ENCODE results near the gene KCNQ5. TPM values are rescaled to one million over a fixed set of nuclear protein-coding genes. Genes with fewer than 3 reads are reported as not detected.

Gene KCNQ5
- total and polyA plus RNA-seq, 10 of the 15 experiments (the other 5 are each of a cell fraction or from before 2014, with no cell fraction given) = 0.60 to 16.2 (median 3.2) TPM

GRCh38 chr6:73011945-73012344 is 390.1 kb downstream of the KCNQ5 start:
- 93% methylated on average over 3 of the region's 3 CpGs for WGBS (ENCODE audit: insufficient coverage, insufficient replicate concordance, low lambda C conversion rate, missing lambda C conversion rate)
- H3K36me3 ChIP-seq (ENCODE audit: control insufficient read depth in 2 of 2, insufficient read depth in 2 of 2, low read length in 1 of 2) = no peaks in the 10 kb centered on the region; a peak in 1 of 4 replicates
- H3K79me2 ChIP-seq (ENCODE audit: control insufficient read depth, insufficient read depth, low read length) = no peaks in the 10 kb centered on the region
- no peaks in the 10 kb centered on the region for H3K4me1 ChIP-seq (ENCODE audit: control insufficient read depth, insufficient read depth, low read length)
- ChIA-PET SMC1A (ENCODE audit: uncharacterized antibody, unreplicated experiment) (no interaction called here), RAD21 (ENCODE audit: unreplicated experiment) (no interaction called here), POLR2A (no interaction called here), CTCF (no interaction called here)
- DNase-seq (ENCODE audit: low read depth, low spot score) (no peak), FAIRE-seq (no peak), ATAC-seq (no peak)
- no peak overlapping the region for H3K4me3 ChIP-seq
- H4K20me1 ChIP-seq (ENCODE audit: control insufficient read depth, insufficient read depth) = no peaks in the 10 kb centered on the region
- no TSS peak for BruUV-seq (replicated peaks)
- intact Hi-C loops (cut with micrococcal nuclease; ENCODE audit: unreplicated experiment) (no loop called here), in situ Hi-C loops (cut with MboI) (no loop called here)
- TF ChIP-seq ZSCAN29 (IDR thresholded peaks at IDR 0.05) (no peak), CTCF (IDR thresholded peaks at IDR 0.05 in 2 of 3, conservative IDR thresholded peaks at IDR 0.05 in 1 of 3; ENCODE audit: control insufficient read depth in 2 of 3, extremely low read depth in 1 of 3, insufficient read depth in 1 of 3, low read depth in 3 of 3, low read length in 3 of 3) (no peak), ZNF207 (IDR thresholded peaks at IDR 0.05; ENCODE audit: borderline replicate concordance) (no peak), FOXK2 (IDR thresholded peaks at IDR 0.05) (no peak), POLR2AphosphoS5 (IDR thresholded peaks at IDR 0.05; ENCODE audit: low read length) (no peak), ETV6 (conservative IDR thresholded peaks at IDR 0.05 in 1 of 2, IDR thresholded peaks at IDR 0.05 in 1 of 2; ENCODE audit: borderline replicate concordance in 1 of 2, low read depth in 1 of 2) (no peak), SUZ12 (IDR thresholded peaks at IDR 0.05; ENCODE audit: unreplicated experiment) (no peak), CUX1 (IDR thresholded peaks at IDR 0.05; ENCODE audit: insufficient replicate concordance, low read depth, low read length) (no peak), USF2 (IDR thresholded peaks at IDR 0.05; ENCODE audit: borderline replicate concordance, low read depth, low read length) (no peak), CBX5 (IDR thresholded peaks at IDR 0.05; ENCODE audit: low read depth) (no peak), ESRRA (IDR thresholded peaks at IDR 0.05; ENCODE audit: low read length) (no peak), CEBPZ (IDR thresholded peaks at IDR 0.05; ENCODE audit: low read depth, low read length) (no peak)
- H3K27me3 ChIP-seq (replicated peaks in 1 of 2; ENCODE audit: control insufficient read depth in 2 of 2, insufficient read depth in 2 of 2, low read length in 1 of 2) = no peaks in the 10 kb centered on the region
- no peak overlapping the region for H2AFZ ChIP-seq (ENCODE audit: control insufficient read depth, low read depth, low read length)
- H3K4me2 ChIP-seq (ENCODE audit: control insufficient read depth, insufficient read depth) = no peak overlapping the region
- peaks cover 2% of the 10 kb centered on the region; the same call in 2 of the 3 replicates for H3K9me3 ChIP-seq (replicated peaks; ENCODE audit: control insufficient read depth, insufficient read depth, low read length)
- no peak overlapping the region for H3K9ac ChIP-seq (ENCODE audit: control insufficient read depth, insufficient read depth, low read length)
- H3K27ac ChIP-seq (ENCODE audit: control insufficient read depth, insufficient read depth) = no peak overlapping the region

Measured in GM12878 (cell line).